GM12801 (cell line): Measurements from ENCODE around the gene SHROOM3.

Experiments used
- CTCF ChIP-seq: IDR thresholded peaks from one replicate; pipeline ENCODE4 v1.5.1; 2011; ENCODE audit warnings: control low read depth; ENCODE audit not compliant: insufficient read length; ENCODE audit errors: extremely low read depth

Gene SHROOM3

GRCh38 chr4:76726176-76726575 lies 291.1 kb downstream of the SHROOM3 start:
- TF ChIP-seq CTCF, result no peak

GRCh38 chr4:76726631-76727030 lies 291.6 kb downstream of the SHROOM3 start:
- TF ChIP-seq CTCF, result no peak

- TF ChIP-seq CTCF, result no peak
These were observed 294.4 kb downstream of the SHROOM3 start for GRCh38 chr4:76729460-76729859.

GRCh38 chr4:76729980-76730379 lies 295.0 kb downstream of the SHROOM3 start:
- no peak for TF ChIP-seq CTCF

- TF ChIP-seq CTCF, result no peak
These were observed 297.2 kb downstream of the SHROOM3 start for GRCh38 chr4:76732246-76732645.

- no peak for TF ChIP-seq CTCF
These were observed 298.2 kb downstream of the SHROOM3 start for GRCh38 chr4:76733068-76733771.

GRCh38 chr4:76736414-76736813 lies 301.4 kb downstream of the SHROOM3 start:
- no peak for TF ChIP-seq CTCF
